Measurements from ENCODE around the gene ADIRF. TPM values are rescaled to one million over a fixed set of nuclear protein-coding genes. Genes with fewer than 3 reads are reported as not detected.
"Not testable (repeated sequence)": the region's sequence is repeated elsewhere in the genome, so short reads cannot be mapped to it uniquely, and the experiment has no call there.

Gene ADIRF
- total RNA-seq, 1 experiment from 2014 or later = not detected

DNA sequence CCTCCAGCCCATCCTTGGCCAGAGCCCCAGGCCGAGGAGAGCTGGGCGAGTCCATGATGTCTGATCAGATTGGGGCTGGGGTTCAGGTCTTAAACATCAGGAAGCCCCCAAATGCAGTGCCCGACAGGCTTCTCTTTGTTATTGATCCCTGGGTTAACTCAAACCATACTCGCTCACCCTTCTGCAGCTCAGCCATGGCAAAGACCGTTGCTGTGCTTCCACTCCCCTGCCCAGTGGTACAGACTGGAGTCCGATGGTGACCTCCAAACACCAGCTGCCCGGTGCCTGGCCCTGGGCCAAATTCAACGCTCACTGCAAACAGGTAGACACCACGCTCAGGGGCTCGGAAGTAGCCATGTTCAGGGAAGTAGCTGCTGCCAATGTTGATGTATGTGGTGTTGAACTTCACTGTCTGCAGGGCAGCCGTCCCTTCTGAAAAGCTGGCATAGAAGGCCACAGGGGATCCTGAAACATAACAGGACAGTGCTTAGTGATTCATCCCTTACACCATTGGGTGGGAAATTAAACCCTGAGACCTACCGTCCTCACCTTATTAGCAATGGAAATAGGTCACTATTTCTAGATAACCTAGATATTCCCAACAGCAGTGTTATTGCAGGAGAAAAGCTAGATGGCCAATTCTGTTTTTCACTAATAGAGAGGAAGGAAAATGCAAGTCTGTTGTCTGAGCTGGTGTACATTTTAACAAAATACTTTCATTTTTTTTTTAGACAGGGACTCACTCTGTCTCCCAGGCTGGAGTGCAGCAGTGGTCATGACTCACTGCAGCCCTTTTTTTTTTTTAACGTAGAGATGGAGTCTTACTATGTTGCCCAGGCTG, 31.4 kb upstream of the ADIRF start:
- no peak for TF ChIP-seq EZH2 (IDR thresholded peaks at IDR 0.05; ENCODE audit: borderline replicate concordance, low read depth, low read length, poor library complexity, severe bottlenecking)
- TF ChIP-seq, protein P1, sequence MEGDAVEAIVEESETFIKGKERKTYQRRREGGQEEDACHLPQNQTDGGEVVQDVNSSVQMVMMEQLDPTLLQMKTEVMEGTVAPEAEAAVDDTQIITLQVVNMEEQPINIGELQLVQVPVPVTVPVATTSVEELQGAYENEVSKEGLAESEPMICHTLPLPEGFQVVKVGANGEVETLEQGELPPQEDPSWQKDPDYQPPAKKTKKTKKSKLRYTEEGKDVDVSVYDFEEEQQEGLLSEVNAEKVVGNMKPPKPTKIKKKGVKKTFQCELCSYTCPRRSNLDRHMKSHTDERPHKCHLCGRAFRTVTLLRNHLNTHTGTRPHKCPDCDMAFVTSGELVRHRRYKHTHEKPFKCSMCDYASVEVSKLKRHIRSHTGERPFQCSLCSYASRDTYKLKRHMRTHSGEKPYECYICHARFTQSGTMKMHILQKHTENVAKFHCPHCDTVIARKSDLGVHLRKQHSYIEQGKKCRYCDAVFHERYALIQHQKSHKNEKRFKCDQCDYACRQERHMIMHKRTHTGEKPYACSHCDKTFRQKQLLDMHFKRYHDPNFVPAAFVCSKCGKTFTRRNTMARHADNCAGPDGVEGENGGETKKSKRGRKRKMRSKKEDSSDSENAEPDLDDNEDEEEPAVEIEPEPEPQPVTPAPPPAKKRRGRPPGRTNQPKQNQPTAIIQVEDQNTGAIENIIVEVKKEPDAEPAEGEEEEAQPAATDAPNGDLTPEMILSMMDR (conservative IDR thresholded peaks at IDR 0.05; ENCODE audit: low read depth, low read length) = no peak
- intact Hi-C loops (cut with micrococcal nuclease; ENCODE audit: unreplicated experiment) = no loop called here
- CTCF ChIA-PET = no interaction called here
- BruUV-seq (replicated peaks) = no TSS peak
- Histone ChIP-seq H3K4me1 (ENCODE audit: insufficient read depth, low read length, poor library complexity, severe bottlenecking) (no peaks in the 10 kb centered on the region), H3K36me3 (ENCODE audit: insufficient read depth, low read length, poor library complexity, severe bottlenecking) (peaks cover under 1% of the 10 kb centered on the region), H3K27ac (ENCODE audit: low read depth, low read length, poor library complexity, severe bottlenecking) (no peak overlapping the region), H3K4me3 (ENCODE audit: low read depth, low read length, poor library complexity, severe bottlenecking) (no peak overlapping the region), H3K27me3 (replicated peaks; ENCODE audit: insufficient read depth, low read depth, low read length, poor library complexity) (no peaks in the 10 kb centered on the region), H3K9me3 (ENCODE audit: low read depth, low read length, poor library complexity, severe bottlenecking) (no peaks in the 10 kb centered on the region)
- no peak for DNase-seq (ENCODE audit: low spot score)
- POLR2A ChIA-PET (ENCODE audit: low non-redundant PET) = no interaction called here

DNA sequence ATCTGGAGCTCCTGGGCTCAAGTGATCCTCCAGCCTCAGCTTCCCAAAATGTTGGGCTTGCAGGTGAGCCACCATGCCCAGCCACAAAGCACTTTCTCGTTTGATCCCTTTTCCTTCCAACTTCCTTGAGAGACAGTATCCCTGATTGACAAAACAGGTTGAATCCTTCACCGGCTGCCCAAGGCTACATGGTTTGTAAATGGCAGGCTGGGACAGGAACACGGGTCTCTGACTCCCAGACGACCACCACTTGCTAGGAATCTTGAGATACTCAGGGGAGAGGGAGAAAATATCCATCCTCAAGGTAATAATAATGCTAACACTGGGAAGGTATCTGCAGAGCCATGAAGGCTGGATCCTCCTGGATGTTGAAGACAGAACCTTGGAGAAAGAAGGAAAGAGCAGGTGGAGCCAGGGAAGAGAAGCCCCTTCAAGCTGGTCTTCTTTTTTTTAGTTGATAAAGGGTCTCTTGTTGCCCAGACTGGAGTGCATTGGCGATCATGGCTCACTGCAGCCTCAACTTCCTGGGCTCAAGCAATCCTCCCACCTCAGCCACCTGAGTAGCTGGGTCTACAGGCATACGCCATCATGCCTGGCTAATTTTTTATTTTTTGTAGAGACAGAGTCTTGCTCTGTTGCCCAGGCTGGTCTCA, 30.7 kb upstream of the ADIRF start:
- Histone ChIP-seq H3K4me3 (ENCODE audit: low read depth, low read length, poor library complexity, severe bottlenecking) (no peak overlapping the region), H3K9me3 (ENCODE audit: low read depth, low read length, poor library complexity, severe bottlenecking) (no peaks in the 10 kb centered on the region), H3K4me1 (ENCODE audit: insufficient read depth, low read length, poor library complexity, severe bottlenecking) (no peaks in the 10 kb centered on the region), H3K27me3 (replicated peaks; ENCODE audit: insufficient read depth, low read depth, low read length, poor library complexity) (no peaks in the 10 kb centered on the region), H3K27ac (ENCODE audit: low read depth, low read length, poor library complexity, severe bottlenecking) (no peak overlapping the region), H3K36me3 (ENCODE audit: insufficient read depth, low read length, poor library complexity, severe bottlenecking) (no peaks in the 10 kb centered on the region)
- intact Hi-C loops (cut with micrococcal nuclease; ENCODE audit: unreplicated experiment) = no loop called here
- ChIA-PET POLR2A (ENCODE audit: low non-redundant PET) (no interaction called here), CTCF (interaction anchor here (1.6 kb wide), 1 partner anchor 29 kb away, joined by 6 read pairs; no protein-coding TSS in a partner anchor)
- no peak for TF ChIP-seq EZH2 (IDR thresholded peaks at IDR 0.05; ENCODE audit: borderline replicate concordance, low read depth, low read length, poor library complexity, severe bottlenecking)
- TF ChIP-seq, protein P1 (conservative IDR thresholded peaks at IDR 0.05; ENCODE audit: low read depth, low read length) = no peak
- no TSS peak for BruUV-seq (replicated peaks)
- no peak for DNase-seq (ENCODE audit: low spot score)

DNA sequence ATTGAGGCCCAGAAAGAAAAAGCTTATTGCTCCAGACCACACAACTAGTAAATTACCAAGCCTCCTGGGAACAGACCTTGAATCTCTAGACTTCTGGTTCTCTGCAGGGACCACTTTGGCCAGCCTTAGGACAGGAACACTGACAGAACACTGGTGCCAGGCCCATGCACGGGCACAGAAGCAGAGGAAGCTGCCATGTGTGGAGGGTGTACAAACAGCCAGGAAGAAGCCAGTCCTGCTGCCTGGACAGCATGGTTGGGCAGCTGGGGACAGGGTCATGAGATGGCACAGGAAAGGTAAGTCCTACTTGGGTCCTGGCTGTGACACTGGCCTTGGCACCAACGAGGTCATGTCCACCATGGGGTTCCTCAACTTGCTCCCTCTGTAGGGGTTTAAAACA, 30.0 kb upstream of the ADIRF start:
- ChIA-PET CTCF (interaction anchor here (1.6 kb wide), 1 partner anchor 28 kb away, joined by 6 read pairs; no protein-coding TSS in a partner anchor), POLR2A (ENCODE audit: low non-redundant PET) (no interaction called here)
- Histone ChIP-seq H3K4me3 (ENCODE audit: low read depth, low read length, poor library complexity, severe bottlenecking) (no peak overlapping the region), H3K4me1 (ENCODE audit: insufficient read depth, low read length, poor library complexity, severe bottlenecking) (no peaks in the 10 kb centered on the region), H3K27me3 (replicated peaks; ENCODE audit: insufficient read depth, low read depth, low read length, poor library complexity) (no peaks in the 10 kb centered on the region), H3K9me3 (ENCODE audit: low read depth, low read length, poor library complexity, severe bottlenecking) (no peaks in the 10 kb centered on the region), H3K27ac (ENCODE audit: low read depth, low read length, poor library complexity, severe bottlenecking) (no peak overlapping the region), H3K36me3 (ENCODE audit: insufficient read depth, low read length, poor library complexity, severe bottlenecking) (no peaks in the 10 kb centered on the region)
- intact Hi-C loops (cut with micrococcal nuclease; ENCODE audit: unreplicated experiment) = no loop called here
- no TSS peak for BruUV-seq (replicated peaks)
- no peak for DNase-seq (ENCODE audit: low spot score)
- TF ChIP-seq, protein P1 (conservative IDR thresholded peaks at IDR 0.05; ENCODE audit: low read depth, low read length) = no peak
- no peak for TF ChIP-seq EZH2 (IDR thresholded peaks at IDR 0.05; ENCODE audit: borderline replicate concordance, low read depth, low read length, poor library complexity, severe bottlenecking)

DNA sequence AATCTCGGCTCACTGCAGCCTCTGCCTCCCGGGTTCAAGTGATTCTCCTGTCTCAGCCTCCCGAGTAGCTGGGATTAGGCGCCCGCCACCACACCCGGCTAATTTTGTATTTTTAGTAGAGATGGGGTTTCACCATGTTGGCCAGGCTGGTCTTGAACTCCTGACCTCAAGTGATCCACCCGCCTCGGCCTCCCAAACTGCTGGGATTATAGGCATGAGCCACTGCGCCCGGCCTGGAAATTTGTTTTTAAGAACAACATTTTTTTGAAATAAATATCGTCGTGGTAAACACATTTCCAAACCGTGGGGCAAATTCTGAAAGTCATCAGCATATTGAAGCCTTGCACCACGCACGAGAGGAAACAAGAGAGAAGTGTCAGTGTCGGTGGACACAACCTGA, 28.2 kb upstream of the ADIRF start:
- H3K9me3 ChIP-seq (ENCODE audit: low read depth, low read length, poor library complexity, severe bottlenecking); POLR2A ChIA-PET (ENCODE audit: low non-redundant PET); H3K27ac ChIP-seq (ENCODE audit: low read depth, low read length, poor library complexity, severe bottlenecking); H3K4me3 ChIP-seq (ENCODE audit: low read depth, low read length, poor library complexity, severe bottlenecking); H3K36me3 ChIP-seq (ENCODE audit: insufficient read depth, low read length, poor library complexity, severe bottlenecking); DNase-seq (ENCODE audit: low spot score); BruUV-seq (replicated peaks); H3K27me3 ChIP-seq (replicated peaks; ENCODE audit: insufficient read depth, low read depth, low read length, poor library complexity); H3K4me1 ChIP-seq (ENCODE audit: insufficient read depth, low read length, poor library complexity, severe bottlenecking): not testable (repeated sequence)
- intact Hi-C loops (cut with micrococcal nuclease; ENCODE audit: unreplicated experiment) = loop anchor here (1.0 kb wide), 1 partner anchor 252 kb away; no protein-coding TSS in a partner anchor
- CTCF ChIA-PET = interaction anchor here (0.6 to 1.0 kb wide), 9 partner anchors 18 to 594 kb away, joined by 4 to 15 read pairs (median 5); partner anchors contain the start of genes SHLD2 and SNCG

All from A673 (cell line).